HUES6 (cell line): ENCODE data around the gene FSIP1.

Experiments
- H3K27ac ChIP-seq: 2 replicates; pipeline ENCODE4 v1.7.0; 2013; ENCODE audit warnings: low read depth, mild to moderate bottlenecking, low read length, inconsistent platforms
- H3K27me3 ChIP-seq: 2 replicates; pipeline ENCODE4 v1.6.1; 2013; ENCODE audit warnings: low read length; ENCODE audit not compliant: control insufficient read depth, insufficient read depth
- H3K36me3 ChIP-seq: 2 replicates; pipeline ENCODE4 v1.6.1; 2013; ENCODE audit warnings: low read length; ENCODE audit not compliant: control insufficient read depth, insufficient read depth
- H3K4me1 ChIP-seq: 2 replicates; pipeline ENCODE4 v1.6.1; 2013; ENCODE audit warnings: low read length; ENCODE audit not compliant: control insufficient read depth, insufficient read depth
- H3K4me3 ChIP-seq: 2 replicates; pipeline ENCODE4 v1.5.1; 2013; ENCODE audit warnings: low read depth, low read length
- H3K9ac ChIP-seq: one replicate; pipeline ENCODE4 v1.6.1; 2013; ENCODE audit warnings: mild to moderate bottlenecking, low read length
- H3K9me3 ChIP-seq: 2 replicates; pipeline ENCODE4 v1.6.1; 2013; ENCODE audit warnings: low read depth, low read length; ENCODE audit not compliant: control insufficient read depth, insufficient read depth

FSIP1 gene

GRCh38 chr15:39593071-39593655 lies 189.5 kb downstream of the FSIP1 start:
- no peaks in the 10 kb centered on the region for H3K9me3 ChIP-seq
- H3K27ac ChIP-seq = no peak overlapping the region
- no peaks in the 10 kb centered on the region for H3K4me1 ChIP-seq
- no peaks in the 10 kb centered on the region for H3K27me3 ChIP-seq
- no peak overlapping the region for H3K9ac ChIP-seq
- H3K4me3 ChIP-seq = no peak overlapping the region
- H3K36me3 ChIP-seq = peaks cover 95% of the 10 kb centered on the region

- H3K9ac ChIP-seq = no peak overlapping the region
- H3K4me1 ChIP-seq = no peaks in the 10 kb centered on the region
- no peak overlapping the region for H3K27ac ChIP-seq
- no peaks in the 10 kb centered on the region for H3K27me3 ChIP-seq
- no peak overlapping the region for H3K4me3 ChIP-seq
- H3K36me3 ChIP-seq = peaks cover 98% of the 10 kb centered on the region
- H3K9me3 ChIP-seq = no peaks in the 10 kb centered on the region
Observed at GRCh38 chr15:39592500-39592899, 190.1 kb downstream of the FSIP1 start.

- no peak overlapping the region for H3K4me3 ChIP-seq
- H3K9me3 ChIP-seq = no peaks in the 10 kb centered on the region
- no peak overlapping the region for H3K27ac ChIP-seq
- no peaks in the 10 kb centered on the region for H3K4me1 ChIP-seq
- no peaks in the 10 kb centered on the region for H3K27me3 ChIP-seq
- H3K9ac ChIP-seq = no peak overlapping the region
- H3K36me3 ChIP-seq = peaks cover 100% of the 10 kb centered on the region
Observed at GRCh38 chr15:39591896-39592315, 190.7 kb downstream of the FSIP1 start.

- Histone ChIP-seq H3K27me3 (no peaks in the 10 kb centered on the region), H3K9me3 (no peaks in the 10 kb centered on the region), H3K4me1 (no peaks in the 10 kb centered on the region), H3K4me3 (no peak overlapping the region), H3K36me3 (peaks cover 100% of the 10 kb centered on the region), H3K9ac (no peak overlapping the region), H3K27ac (no peak overlapping the region)
Observed at GRCh38 chr15:39591141-39591895, 191.3 kb downstream of the FSIP1 start.

- Histone ChIP-seq H3K36me3 (peaks cover 100% of the 10 kb centered on the region), H3K9ac (no peak overlapping the region), H3K9me3 (no peaks in the 10 kb centered on the region), H3K27ac (no peak overlapping the region), H3K4me3 (no peak overlapping the region), H3K27me3 (no peaks in the 10 kb centered on the region), H3K4me1 (no peaks in the 10 kb centered on the region)
Observed at GRCh38 chr15:39589815-39590644, 192.6 kb downstream of the FSIP1 start.

- Histone ChIP-seq H3K27me3 (no peaks in the 10 kb centered on the region), H3K9ac (no peak overlapping the region), H3K9me3 (no peaks in the 10 kb centered on the region), H3K27ac (no peak overlapping the region), H3K36me3 (peaks cover 100% of the 10 kb centered on the region), H3K4me1 (no peaks in the 10 kb centered on the region), H3K4me3 (no peak overlapping the region)
Observed at GRCh38 chr15:39589193-39589814, 193.3 kb downstream of the FSIP1 start.

- Histone ChIP-seq H3K4me1 (no peaks in the 10 kb centered on the region), H3K9me3 (no peaks in the 10 kb centered on the region), H3K4me3 (no peak overlapping the region), H3K36me3 (peaks cover 100% of the 10 kb centered on the region), H3K27ac (no peak overlapping the region), H3K27me3 (no peaks in the 10 kb centered on the region), H3K9ac (no peak overlapping the region)
Observed at GRCh38 chr15:39588531-39589192, 194.0 kb downstream of the FSIP1 start.

- H3K36me3 ChIP-seq = peaks cover 99% of the 10 kb centered on the region
- no peak overlapping the region for H3K27ac ChIP-seq
- no peak overlapping the region for H3K4me3 ChIP-seq
- no peaks in the 10 kb centered on the region for H3K9me3 ChIP-seq
- no peaks in the 10 kb centered on the region for H3K27me3 ChIP-seq
- no peaks in the 10 kb centered on the region for H3K4me1 ChIP-seq
- H3K9ac ChIP-seq = no peak overlapping the region
Observed at GRCh38 chr15:39587731-39588530, 194.7 kb downstream of the FSIP1 start.

- Histone ChIP-seq H3K9ac (no peak overlapping the region), H3K27ac (no peak overlapping the region), H3K4me1 (peaks cover 3% of the 10 kb centered on the region; the same call in 1 of the 2 replicates), H3K4me3 (no peak overlapping the region), H3K36me3 (peaks cover 99% of the 10 kb centered on the region), H3K9me3 (no peaks in the 10 kb centered on the region), H3K27me3 (no peaks in the 10 kb centered on the region)
Observed at GRCh38 chr15:39587096-39587721, 195.4 kb downstream of the FSIP1 start.
